MM.1S (cell line): ENCODE measurements around the gene GRAMD2A.

Experiments
- EZH2 ChIP-seq: fragments of 300-600 bp; sonication (generic); optimal IDR thresholded peaks from 2 replicates; pipeline ENCODE3; 2017; ENCODE audit warnings: low read depth, mild to moderate bottlenecking, antibody characterized with exemption, low read length, mixed read lengths
- EZH2phosphoT487 ChIP-seq: fragments of 300-600 bp; sonication (generic); IDR thresholded peaks from 2 replicates; pipeline ENCODE4 v1.6.1; 2018; ENCODE audit warnings: antibody characterized with exemption, low read length

DNA sequence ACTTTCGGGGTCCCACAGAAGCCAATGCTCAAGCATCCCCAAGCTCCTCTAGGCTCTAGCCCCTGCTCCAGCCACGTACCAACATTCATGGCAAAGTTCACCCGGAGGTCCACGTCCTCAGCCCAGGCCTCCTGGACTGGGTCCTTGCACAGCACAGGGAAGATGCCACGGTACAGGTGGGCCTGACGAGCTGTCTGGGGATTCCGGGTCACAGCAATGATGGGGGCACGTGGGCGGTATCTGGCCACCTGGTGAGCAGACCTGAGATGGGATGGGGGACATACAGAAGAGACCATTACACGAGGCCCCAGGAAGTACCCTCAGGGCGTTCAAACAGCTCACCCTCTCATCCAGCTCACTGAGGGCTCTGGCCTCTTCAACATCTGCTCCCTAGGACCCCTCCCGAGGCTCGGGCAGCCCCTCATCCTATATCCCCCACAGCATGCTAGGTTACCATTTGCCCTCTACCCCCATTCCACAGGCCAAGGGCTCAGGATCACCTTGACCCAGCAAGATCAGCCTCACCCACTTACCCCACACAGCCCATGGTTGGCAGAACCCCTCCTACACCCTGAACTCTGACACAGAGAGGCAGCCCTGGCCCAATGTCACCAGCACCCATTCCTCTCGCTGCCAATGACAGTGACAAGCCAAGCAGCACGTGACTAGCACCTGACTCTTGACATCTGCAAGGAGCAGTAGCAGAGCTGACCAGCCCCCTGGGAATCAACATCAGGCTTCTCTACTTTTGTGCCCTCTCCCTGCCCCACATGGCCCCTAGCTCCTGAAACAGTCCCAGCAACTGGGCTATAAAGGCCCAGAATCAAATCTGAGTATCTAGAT is 3.0 kb upstream of the GRAMD2A start:
- no peak for TF ChIP-seq EZH2phosphoT487
- no peak for TF ChIP-seq EZH2
